Suprapubic skin (tissue), 4 donors: ENCODE data around the gene ZEB1. TPM values are rescaled to one million over a fixed set of nuclear protein-coding genes. Genes with fewer than 3 reads are reported as not detected.

Experiments used
- DNase-seq, 2 donors: peaks; one replicate each; pipeline ENCODE4 v3.0.0-alpha.2; 2019; ENCODE audit warnings: low spot score in 2 of 2
- H3K27ac ChIP-seq: fragments of 200-600 bp; sonication (generic); one replicate; pipeline ENCODE4 v1.5.1; 2019
- H3K27me3 ChIP-seq: fragments of 200-600 bp; sonication (generic); one replicate; pipeline ENCODE4 v1.5.1; 2019
- H3K36me3 ChIP-seq: fragments of 200-600 bp; sonication (generic); one replicate; pipeline ENCODE4 v1.5.1; 2019
- H3K4me1 ChIP-seq: fragments of 200-600 bp; sonication (generic); one replicate; pipeline ENCODE4 v1.5.1; 2019
- H3K4me3 ChIP-seq: fragments of 200-600 bp; sonication (generic); one replicate; pipeline ENCODE4 v1.5.1; 2019; ENCODE audit warnings: mild to moderate bottlenecking
- H3K9me3 ChIP-seq: fragments of 200-600 bp; sonication (generic); one replicate; pipeline ENCODE4 v1.5.1; 2019
- CTCF ChIP-seq, 2 donors: fragments of 200-600 bp in 1 of 2; fragments of 450-650 bp in 1 of 2; sonication (generic) in 1 of 2; IDR thresholded peaks; one replicate each; pipeline ENCODE4 v1.5.1; 2016 to 2019; ENCODE audit warnings: antibody characterized with exemption in 2 of 2, mild to moderate bottlenecking in 1 of 2, moderate library complexity in 1 of 2
- EP300 ChIP-seq: sonication (generic); formaldehyde crosslinking; IDR thresholded peaks from one replicate; pipeline ENCODE4 v1.6.1; 2017; ENCODE audit warnings: antibody characterized with exemption
- POLR2A ChIP-seq, 2 donors: fragments of 450-650 bp; IDR thresholded peaks; one replicate each; pipeline ENCODE4 v1.6.1; 2017; ENCODE audit warnings: antibody characterized with exemption in 2 of 2, mild to moderate bottlenecking in 2 of 2, moderate library complexity in 2 of 2
- POLR2AphosphoS5 ChIP-seq, 3 donors: sonication (generic); formaldehyde crosslinking; IDR thresholded peaks; one replicate each; pipeline ENCODE4 v1.6.1; 2017; ENCODE audit warnings: antibody characterized with exemption in 3 of 3
- WGBS: methylation state at CpG from one replicate; pipeline ENCODE4 v1.1.5; 2018; 5-methylcytosine and 5-hydroxymethylcytosine counted together
- total RNA-seq, 4 donors: library from RNA; depleted of rRNA; stranded (reverse); fragments of >200 nt; gene quantifications; one replicate each; pipeline ENCODE4 v1.1.0, GENCODE V29; 2016

The ZEB1 gene
- 10 to 100 TPM in 2 of 4 donors, 1 to 10 TPM in 2; 7.1 to 35.8 (median 13.8) TPM for total RNA-seq

DNA sequence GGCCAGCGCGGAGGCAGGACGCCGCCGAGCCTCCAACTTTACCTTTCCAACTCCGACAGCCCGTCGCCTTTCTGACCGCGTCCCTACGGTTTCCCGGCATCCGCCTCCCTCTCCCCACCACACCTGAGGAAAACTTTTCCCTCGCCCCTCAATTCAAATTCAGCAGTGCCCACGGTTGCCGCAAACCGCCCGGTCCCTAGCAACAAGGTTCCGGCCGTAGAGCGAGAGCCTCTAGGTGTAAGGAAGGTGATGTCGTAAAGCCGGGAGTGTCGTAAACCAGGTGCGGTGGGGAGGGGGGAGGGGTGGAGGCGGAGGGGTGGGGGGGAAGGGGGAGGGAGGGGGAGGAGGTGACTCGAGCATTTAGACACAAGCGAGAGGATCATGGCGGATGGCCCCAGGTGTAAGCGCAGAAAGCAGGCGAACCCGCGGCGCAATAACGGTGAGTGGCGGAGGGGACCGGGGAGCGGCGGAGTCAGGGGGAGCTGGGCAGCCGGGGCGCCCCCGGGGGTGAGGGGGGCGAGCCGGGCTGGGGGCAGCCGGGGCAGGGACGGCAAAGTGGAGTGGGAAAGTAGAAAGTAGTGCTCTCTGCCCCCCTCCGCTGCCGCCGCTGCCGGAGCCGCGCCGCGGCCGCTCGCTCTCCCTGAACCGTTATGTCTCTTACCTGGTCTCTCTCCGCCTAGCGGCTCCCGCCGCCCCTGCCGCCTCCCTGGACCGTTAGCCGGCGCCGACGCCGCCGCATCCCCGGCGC, at the start of gene ZEB1:
ZEB1 (plus strand) TSS at position 363 of the 748 bp plus-strand sequence; CDS start at position 382, 19 bp downstream.
- no peaks in the 10 kb centered on the region for H3K36me3 ChIP-seq
- peak within 1 kb of the TSS; percentile 89 for H3K27ac ChIP-seq
- peaks cover 27% of the 10 kb centered on the region for H3K4me1 ChIP-seq
- DNase-seq: peak; percentile 82 to 86
- H3K9me3 ChIP-seq: no peaks in the 10 kb centered on the region
- TF ChIP-seq CTCF (IDR thresholded peaks at IDR 0.05): peak; percentile 15 to 62
- no peak for TF ChIP-seq POLR2AphosphoS5 (IDR thresholded peaks at IDR 0.05)
- peak within 1 kb of the TSS; percentile 68 for H3K4me3 ChIP-seq
- H3K27me3 ChIP-seq: peaks cover 21% of the 10 kb centered on the region
- under 1% methylated on average over 27 of the region's 71 CpGs for WGBS

DNA sequence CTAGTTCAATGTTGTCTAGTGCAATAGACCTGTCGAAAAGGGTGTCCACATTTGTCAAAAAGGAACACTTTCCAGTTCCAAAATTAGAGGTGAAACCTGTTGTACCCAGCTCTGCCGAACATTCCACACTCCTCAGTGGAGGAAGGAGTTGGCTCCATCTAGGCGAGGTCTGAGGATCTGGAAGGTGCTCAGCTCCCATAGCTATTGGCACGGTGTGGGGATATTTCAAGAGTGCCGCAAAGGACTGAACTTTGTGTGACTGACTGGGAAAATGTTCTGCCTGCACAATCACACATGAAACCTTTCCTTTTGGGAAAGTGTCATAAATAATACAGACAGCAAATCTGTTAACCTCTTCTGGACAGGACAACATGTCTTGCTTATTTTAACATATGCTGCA, 48.1 kb upstream of the ZEB1 start:
- Histone ChIP-seq H3K9me3 (no peaks in the 10 kb centered on the region), H3K4me3 (no peak overlapping the region), H3K27ac (no peak overlapping the region), H3K4me1 (no peaks in the 10 kb centered on the region), H3K36me3 (no peaks in the 10 kb centered on the region), H3K27me3 (no peaks in the 10 kb centered on the region)
- TF ChIP-seq EP300 (no peak), CTCF (IDR thresholded peaks at IDR 0.05) (no peak), POLR2AphosphoS5 (IDR thresholded peaks at IDR 0.05) (no peak), POLR2A (IDR thresholded peaks at IDR 0.05) (no peak)
- no peak for DNase-seq
- 89% methylated on average over 5 of the region's 5 CpGs for WGBS

DNA sequence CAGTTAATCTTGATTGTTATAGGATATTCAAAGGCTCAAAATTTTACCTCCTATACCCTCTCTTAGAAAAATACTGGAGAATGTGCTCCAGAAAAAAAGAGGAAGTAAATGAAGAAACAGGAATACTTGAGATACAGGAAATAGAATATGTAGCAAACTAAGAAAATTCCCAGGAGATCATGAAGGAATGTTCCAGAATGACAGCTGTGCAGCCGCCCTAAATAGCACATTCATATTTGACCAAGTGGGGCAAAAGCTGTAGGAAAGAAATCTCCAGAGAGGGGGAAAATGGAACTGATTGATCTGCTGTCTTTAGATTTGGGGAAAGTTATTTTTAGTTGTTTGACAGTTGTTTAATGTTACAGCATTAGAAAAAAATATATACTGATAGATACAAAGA, 46.2 kb upstream of the ZEB1 start:
- Histone ChIP-seq H3K36me3 (no peaks in the 10 kb centered on the region), H3K9me3 (no peaks in the 10 kb centered on the region), H3K27ac (no peak overlapping the region), H3K4me3 (no peak overlapping the region), H3K4me1 (no peaks in the 10 kb centered on the region), H3K27me3 (no peaks in the 10 kb centered on the region)
- DNase-seq: no peak
- 73% methylated on average over 1 of the region's 1 CpG for WGBS
- no peak for TF ChIP-seq POLR2A (IDR thresholded peaks at IDR 0.05)
- no peak for TF ChIP-seq POLR2AphosphoS5 (IDR thresholded peaks at IDR 0.05)
- TF ChIP-seq EP300: no peak
- no peak for TF ChIP-seq CTCF (IDR thresholded peaks at IDR 0.05)

GRCh38 chr10:31273789-31274188, 45.2 kb upstream of the ZEB1 start:
- no peak for DNase-seq
- no peak overlapping the region for H3K4me3 ChIP-seq
- H3K36me3 ChIP-seq: no peaks in the 10 kb centered on the region
- no peak overlapping the region for H3K27ac ChIP-seq
- TF ChIP-seq POLR2A (IDR thresholded peaks at IDR 0.05) (no peak), POLR2AphosphoS5 (IDR thresholded peaks at IDR 0.05) (no peak), EP300 (no peak), CTCF (IDR thresholded peaks at IDR 0.05) (no peak)
- WGBS: 100% methylated on average over 2 of the region's 2 CpGs
- H3K4me1 ChIP-seq: no peaks in the 10 kb centered on the region
- no peaks in the 10 kb centered on the region for H3K9me3 ChIP-seq
- no peaks in the 10 kb centered on the region for H3K27me3 ChIP-seq

GRCh38 chr10:31274310-31274709, 44.7 kb upstream of the ZEB1 start:
- Histone ChIP-seq H3K4me1 (no peaks in the 10 kb centered on the region), H3K27ac (no peak overlapping the region), H3K27me3 (no peaks in the 10 kb centered on the region), H3K4me3 (no peak overlapping the region), H3K9me3 (no peaks in the 10 kb centered on the region), H3K36me3 (no peaks in the 10 kb centered on the region)
- TF ChIP-seq CTCF (IDR thresholded peaks at IDR 0.05) (no peak), POLR2AphosphoS5 (IDR thresholded peaks at IDR 0.05) (no peak), POLR2A (IDR thresholded peaks at IDR 0.05) (no peak), EP300 (no peak)
- DNase-seq: no peak
- 83% methylated on average over 2 of the region's 2 CpGs for WGBS
